SK-N-SH (cell line): ENCODE results near the gene WNT6.

Experiments
- CTCF ChIP-seq: fragments of 200-600 bp; sonication (generic); IDR thresholded peaks from 2 replicates; pipeline ENCODE4 v1.6.1; 2017; ENCODE audit warnings: antibody characterized with exemption, mild to moderate bottlenecking, moderate library complexity
- EP300 ChIP-seq, 2 experiments: IDR thresholded peaks; 2 replicates each; pipeline versions ENCODE4 v1.4.0 to v1.6.1; 2012; ENCODE audit warnings: borderline replicate concordance in 1 of 2, low read depth in 1 of 2, low read length in 1 of 2
- TAF1 ChIP-seq: IDR thresholded peaks from 2 replicates; pipeline ENCODE4 v1.6.1; 2012; ENCODE audit warnings: low read depth, mild to moderate bottlenecking, low read length, moderate library complexity, borderline replicate concordance
- TF ChIP-seq, protein P1 (sequence below): IDR thresholded peaks from 2 replicates; pipeline ENCODE4 v1.6.1; 2012; ENCODE audit warnings: mild to moderate bottlenecking, low read depth, low read length, moderate library complexity
- TF ChIP-seq, protein P2 (sequence below): IDR thresholded peaks from 2 replicates; pipeline ENCODE4 v1.4.0; 2012; ENCODE audit warnings: low read depth, borderline replicate concordance

- TF ChIP-seq, protein P1, sequence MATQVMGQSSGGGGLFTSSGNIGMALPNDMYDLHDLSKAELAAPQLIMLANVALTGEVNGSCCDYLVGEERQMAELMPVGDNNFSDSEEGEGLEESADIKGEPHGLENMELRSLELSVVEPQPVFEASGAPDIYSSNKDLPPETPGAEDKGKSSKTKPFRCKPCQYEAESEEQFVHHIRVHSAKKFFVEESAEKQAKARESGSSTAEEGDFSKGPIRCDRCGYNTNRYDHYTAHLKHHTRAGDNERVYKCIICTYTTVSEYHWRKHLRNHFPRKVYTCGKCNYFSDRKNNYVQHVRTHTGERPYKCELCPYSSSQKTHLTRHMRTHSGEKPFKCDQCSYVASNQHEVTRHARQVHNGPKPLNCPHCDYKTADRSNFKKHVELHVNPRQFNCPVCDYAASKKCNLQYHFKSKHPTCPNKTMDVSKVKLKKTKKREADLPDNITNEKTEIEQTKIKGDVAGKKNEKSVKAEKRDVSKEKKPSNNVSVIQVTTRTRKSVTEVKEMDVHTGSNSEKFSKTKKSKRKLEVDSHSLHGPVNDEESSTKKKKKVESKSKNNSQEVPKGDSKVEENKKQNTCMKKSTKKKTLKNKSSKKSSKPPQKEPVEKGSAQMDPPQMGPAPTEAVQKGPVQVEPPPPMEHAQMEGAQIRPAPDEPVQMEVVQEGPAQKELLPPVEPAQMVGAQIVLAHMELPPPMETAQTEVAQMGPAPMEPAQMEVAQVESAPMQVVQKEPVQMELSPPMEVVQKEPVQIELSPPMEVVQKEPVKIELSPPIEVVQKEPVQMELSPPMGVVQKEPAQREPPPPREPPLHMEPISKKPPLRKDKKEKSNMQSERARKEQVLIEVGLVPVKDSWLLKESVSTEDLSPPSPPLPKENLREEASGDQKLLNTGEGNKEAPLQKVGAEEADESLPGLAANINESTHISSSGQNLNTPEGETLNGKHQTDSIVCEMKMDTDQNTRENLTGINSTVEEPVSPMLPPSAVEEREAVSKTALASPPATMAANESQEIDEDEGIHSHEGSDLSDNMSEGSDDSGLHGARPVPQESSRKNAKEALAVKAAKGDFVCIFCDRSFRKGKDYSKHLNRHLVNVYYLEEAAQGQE, result no peak
- TF ChIP-seq TAF1 (no peak), CTCF (no peak), EP300 (IDR thresholded peaks at IDR 0.05; ENCODE audit: borderline replicate concordance in 1 of 2, low read depth in 1 of 2, low read length in 1 of 2) (no peak)
- TF ChIP-seq, protein P2, sequence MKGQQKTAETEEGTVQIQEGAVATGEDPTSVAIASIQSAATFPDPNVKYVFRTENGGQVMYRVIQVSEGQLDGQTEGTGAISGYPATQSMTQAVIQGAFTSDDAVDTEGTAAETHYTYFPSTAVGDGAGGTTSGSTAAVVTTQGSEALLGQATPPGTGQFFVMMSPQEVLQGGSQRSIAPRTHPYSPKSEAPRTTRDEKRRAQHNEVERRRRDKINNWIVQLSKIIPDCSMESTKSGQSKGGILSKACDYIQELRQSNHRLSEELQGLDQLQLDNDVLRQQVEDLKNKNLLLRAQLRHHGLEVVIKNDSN, result no peak
Measured at GRCh38 chr2:218910741-218911140, 51.1 kb downstream of the WNT6 start.
